Ishikawa (cell line): ENCODE results near the gene RNF141.

Experiments
- CEBPB ChIP-seq: IDR thresholded peaks from 2 replicates; pipeline ENCODE4 v1.6.1; 2012
- CREB1 ChIP-seq: IDR thresholded peaks from 2 replicates; pipeline ENCODE4 v1.6.1; 2012; ENCODE audit warnings: low read depth
- EGR1 ChIP-seq: IDR thresholded peaks from 2 replicates; pipeline ENCODE4 v1.6.1; 2012
- EP300 ChIP-seq: IDR thresholded peaks from 2 replicates; pipeline ENCODE4 v1.6.1; 2012; ENCODE audit warnings: borderline replicate concordance
- FOXM1 ChIP-seq: IDR thresholded peaks from 2 replicates; pipeline ENCODE4 v1.6.1; 2012; ENCODE audit warnings: low read depth, borderline replicate concordance
- MAX ChIP-seq: IDR thresholded peaks from 2 replicates; pipeline ENCODE4 v1.6.1; 2012
- NFIC ChIP-seq: IDR thresholded peaks from 2 replicates; pipeline ENCODE4 v1.6.1; 2012
- RAD21 ChIP-seq: IDR thresholded peaks from 2 replicates; pipeline ENCODE4 v1.6.1; 2012; ENCODE audit warnings: low read depth
- TAF1 ChIP-seq: IDR thresholded peaks from 2 replicates; pipeline ENCODE4 v1.6.1; 2012; ENCODE audit warnings: low read depth, mild to moderate bottlenecking
- TCF12 ChIP-seq: IDR thresholded peaks from 2 replicates; pipeline ENCODE4 v1.6.1; 2012; ENCODE audit warnings: low read depth
- TEAD4 ChIP-seq: IDR thresholded peaks from 2 replicates; pipeline ENCODE4 v1.6.1; 2012
- YY1 ChIP-seq: IDR thresholded peaks from 2 replicates; pipeline ENCODE4 v1.6.1; 2012; ENCODE audit warnings: low read depth
- ZBTB7A ChIP-seq: IDR thresholded peaks from 2 replicates; pipeline ENCODE4 v1.6.1; 2012; ENCODE audit warnings: low read depth
- TF ChIP-seq, protein P1 (sequence below): IDR thresholded peaks from 2 replicates; pipeline ENCODE4 v1.6.1; 2012; ENCODE audit warnings: low read depth, mild to moderate bottlenecking
- TF ChIP-seq, protein P2 (sequence below): IDR thresholded peaks from 2 replicates; pipeline ENCODE4 v1.6.1; 2012

The RNF141 gene

DNA sequence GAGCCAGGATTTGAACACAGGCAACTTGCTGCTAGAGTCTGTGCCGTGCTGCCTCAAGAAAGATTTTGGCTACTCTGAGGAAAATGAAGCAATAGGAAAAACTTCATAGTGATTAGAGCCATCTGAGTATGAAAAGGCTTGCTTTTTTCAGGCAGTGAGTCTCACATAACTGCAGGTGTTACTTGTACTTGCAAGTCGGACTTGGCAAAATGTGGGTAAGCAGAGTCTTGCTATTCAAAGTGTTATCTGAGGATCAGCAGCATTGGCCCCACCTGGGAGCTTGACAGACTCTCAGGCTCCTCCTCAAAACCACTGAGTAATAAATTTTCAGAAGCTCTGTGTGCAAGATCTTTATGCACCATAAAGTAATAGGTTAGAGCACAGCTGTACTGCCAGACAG, 18.1 kb downstream of the RNF141 start:
- TF ChIP-seq TAF1 (no peak), NFIC (no peak), TCF12 (no peak), FOXM1 (no peak), CEBPB (no peak), MAX (no peak), ZBTB7A (no peak), YY1 (no peak), RAD21 (no peak), CREB1 (no peak), EP300 (no peak), TEAD4 (no peak), EGR1 (no peak)
- TF ChIP-seq, protein P1, sequence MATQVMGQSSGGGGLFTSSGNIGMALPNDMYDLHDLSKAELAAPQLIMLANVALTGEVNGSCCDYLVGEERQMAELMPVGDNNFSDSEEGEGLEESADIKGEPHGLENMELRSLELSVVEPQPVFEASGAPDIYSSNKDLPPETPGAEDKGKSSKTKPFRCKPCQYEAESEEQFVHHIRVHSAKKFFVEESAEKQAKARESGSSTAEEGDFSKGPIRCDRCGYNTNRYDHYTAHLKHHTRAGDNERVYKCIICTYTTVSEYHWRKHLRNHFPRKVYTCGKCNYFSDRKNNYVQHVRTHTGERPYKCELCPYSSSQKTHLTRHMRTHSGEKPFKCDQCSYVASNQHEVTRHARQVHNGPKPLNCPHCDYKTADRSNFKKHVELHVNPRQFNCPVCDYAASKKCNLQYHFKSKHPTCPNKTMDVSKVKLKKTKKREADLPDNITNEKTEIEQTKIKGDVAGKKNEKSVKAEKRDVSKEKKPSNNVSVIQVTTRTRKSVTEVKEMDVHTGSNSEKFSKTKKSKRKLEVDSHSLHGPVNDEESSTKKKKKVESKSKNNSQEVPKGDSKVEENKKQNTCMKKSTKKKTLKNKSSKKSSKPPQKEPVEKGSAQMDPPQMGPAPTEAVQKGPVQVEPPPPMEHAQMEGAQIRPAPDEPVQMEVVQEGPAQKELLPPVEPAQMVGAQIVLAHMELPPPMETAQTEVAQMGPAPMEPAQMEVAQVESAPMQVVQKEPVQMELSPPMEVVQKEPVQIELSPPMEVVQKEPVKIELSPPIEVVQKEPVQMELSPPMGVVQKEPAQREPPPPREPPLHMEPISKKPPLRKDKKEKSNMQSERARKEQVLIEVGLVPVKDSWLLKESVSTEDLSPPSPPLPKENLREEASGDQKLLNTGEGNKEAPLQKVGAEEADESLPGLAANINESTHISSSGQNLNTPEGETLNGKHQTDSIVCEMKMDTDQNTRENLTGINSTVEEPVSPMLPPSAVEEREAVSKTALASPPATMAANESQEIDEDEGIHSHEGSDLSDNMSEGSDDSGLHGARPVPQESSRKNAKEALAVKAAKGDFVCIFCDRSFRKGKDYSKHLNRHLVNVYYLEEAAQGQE: no peak
- TF ChIP-seq, protein P2, sequence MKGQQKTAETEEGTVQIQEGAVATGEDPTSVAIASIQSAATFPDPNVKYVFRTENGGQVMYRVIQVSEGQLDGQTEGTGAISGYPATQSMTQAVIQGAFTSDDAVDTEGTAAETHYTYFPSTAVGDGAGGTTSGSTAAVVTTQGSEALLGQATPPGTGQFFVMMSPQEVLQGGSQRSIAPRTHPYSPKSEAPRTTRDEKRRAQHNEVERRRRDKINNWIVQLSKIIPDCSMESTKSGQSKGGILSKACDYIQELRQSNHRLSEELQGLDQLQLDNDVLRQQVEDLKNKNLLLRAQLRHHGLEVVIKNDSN: no peak

GRCh38 chr11:10522276-10522675, 18.7 kb downstream of the RNF141 start:
- TF ChIP-seq MAX: no peak
- TF ChIP-seq ZBTB7A: no peak
- TF ChIP-seq YY1: no peak
- TF ChIP-seq, protein P1: no peak
- TF ChIP-seq TAF1: no peak
- no peak for TF ChIP-seq EGR1
- TF ChIP-seq CREB1: no peak
- TF ChIP-seq, protein P2: no peak
- no peak for TF ChIP-seq TCF12
- TF ChIP-seq EP300: no peak
- no peak for TF ChIP-seq RAD21
- no peak for TF ChIP-seq TEAD4

- TF ChIP-seq TCF12: no peak
- TF ChIP-seq MAX: no peak
- TF ChIP-seq, protein P2: no peak
- no peak for TF ChIP-seq EGR1
- TF ChIP-seq RAD21: no peak
- no peak for TF ChIP-seq TAF1
- TF ChIP-seq CREB1: no peak
- no peak for TF ChIP-seq FOXM1
- TF ChIP-seq EP300: no peak
- no peak for TF ChIP-seq YY1
These were observed 20.4 kb downstream of the RNF141 start for GRCh38 chr11:10520562-10520961.

- TF ChIP-seq EGR1 (no peak), RAD21 (no peak), ZBTB7A (no peak)
These were observed 21.4 kb downstream of the RNF141 start for GRCh38 chr11:10519630-10520029.

DNA sequence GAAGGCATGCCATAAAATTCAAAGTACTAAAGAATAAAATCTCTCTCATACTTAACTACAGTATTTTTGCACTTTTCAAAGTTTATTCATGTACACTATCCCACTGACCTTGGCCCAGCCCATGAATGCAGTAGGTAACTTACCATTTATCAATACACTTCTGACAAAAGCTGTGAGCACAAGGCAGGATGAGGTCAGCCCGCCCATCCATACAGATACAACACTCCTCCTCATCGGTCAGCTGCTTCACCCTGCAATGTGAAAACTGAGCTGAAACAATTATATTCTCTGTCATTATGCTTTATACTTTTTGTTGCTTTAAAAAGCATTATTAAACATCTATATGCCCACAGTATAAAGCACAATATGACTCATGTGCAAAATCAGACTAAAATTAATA, 22.1 kb downstream of the RNF141 start:
- TF ChIP-seq NFIC: no peak
- TF ChIP-seq TCF12: no peak
- no peak for TF ChIP-seq RAD21
- no peak for TF ChIP-seq EGR1
- TF ChIP-seq TEAD4: no peak
- TF ChIP-seq MAX: no peak
- no peak for TF ChIP-seq CEBPB
- no peak for TF ChIP-seq CREB1
- TF ChIP-seq YY1: no peak
- TF ChIP-seq, protein P1: no peak
- TF ChIP-seq EP300: no peak
- TF ChIP-seq TAF1: no peak
- TF ChIP-seq FOXM1: no peak
- TF ChIP-seq, protein P2: no peak
- no peak for TF ChIP-seq ZBTB7A
